HFFc6 (cell line): ENCODE results near the gene WDR47. TPM values are rescaled to one million over a fixed set of nuclear protein-coding genes. Genes with fewer than 3 reads are reported as not detected.
"Not testable (repeated sequence)": the region's sequence is repeated elsewhere in the genome, so short reads cannot be mapped to it uniquely, and the experiment has no call there.

Experiments used
- DNase-seq: peaks from one replicate; pipeline ENCODE4 v3.0.0-alpha.2; 2018
- H3K27ac Mint-ChIP-seq: 2 replicates; pipeline ENCODE4 v1.8.0; 2020; ENCODE audit warnings: mild to moderate bottlenecking, mixed read lengths
- H3K27me3 Mint-ChIP-seq: 2 replicates; pipeline ENCODE4 v1.8.0; 2021; ENCODE audit warnings: mild to moderate bottlenecking, moderate library complexity, mixed read lengths; ENCODE audit not compliant: insufficient read depth
- H3K36me3 Mint-ChIP-seq: 2 replicates; pipeline ENCODE4 v1.8.0; 2021; ENCODE audit warnings: low read depth, mixed read lengths
- H3K4me1 Mint-ChIP-seq: 2 replicates; pipeline ENCODE4 v1.8.0; 2020; ENCODE audit warnings: low read depth, mixed read lengths
- H3K4me3 Mint-ChIP-seq: 2 replicates; pipeline ENCODE4 v1.8.0; 2020; ENCODE audit warnings: mild to moderate bottlenecking, moderate library complexity, mixed read lengths
- H3K9me3 Mint-ChIP-seq: 2 replicates; pipeline ENCODE4 v1.8.0; 2020; ENCODE audit warnings: mild to moderate bottlenecking, mixed read lengths
- CTCF ChIP-seq: fragments of 200-600 bp; sonication (generic); IDR thresholded peaks from 2 replicates; pipeline ENCODE4 v1.5.0; 2021; ENCODE audit warnings: antibody characterized with exemption, mild to moderate bottlenecking
- total RNA-seq, 6 experiments: library from RNA; stranded (reverse); fragmentation: NEBNext Ultra II Directional; extraction: Animal tissue kit (Norgen Biotek cat#: 25700); gene quantifications; 2 replicates in 1 of 6; 3 replicates in 5 of 6; pipeline ENCODE4 v1.2.3, GENCODE V29; 2021

WDR47 gene
- total RNA-seq, 6 experiments from 2014 or later, result 13.8 to 18.2 (median 17.5) TPM

DNA sequence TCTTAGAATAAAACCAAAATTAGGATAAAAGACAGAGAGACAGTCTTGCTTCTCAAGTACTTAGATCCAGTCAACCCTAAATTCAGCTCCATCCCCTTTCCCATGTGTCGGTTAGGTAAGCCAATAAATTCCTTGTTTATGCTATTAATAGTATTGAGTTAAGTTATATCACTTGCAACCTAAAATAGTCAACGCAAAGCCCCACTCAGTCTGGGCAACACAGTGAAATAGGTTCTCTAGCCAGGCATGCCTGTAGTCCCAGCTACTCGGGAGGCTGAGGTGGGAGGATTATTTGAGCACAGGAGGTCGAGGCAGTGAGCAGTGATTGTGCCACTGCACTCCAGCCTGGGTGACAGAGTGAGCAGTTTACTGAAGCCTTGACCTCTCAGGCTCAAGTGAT lies 19.3 kb upstream of the WDR47 start:
- Mint-ChIP-seq H3K27me3 (no peaks in the 10 kb centered on the region; the same call in 1 of the 2 replicates), H3K27ac (no peak overlapping the region), H3K9me3 (no peaks in the 10 kb centered on the region), H3K36me3 (peaks cover 8% of the 10 kb centered on the region; the same call in 1 of the 2 replicates), H3K4me3 (no peak overlapping the region), H3K4me1 (no peaks in the 10 kb centered on the region)
- no peak for DNase-seq
- TF ChIP-seq CTCF, result no peak

DNA sequence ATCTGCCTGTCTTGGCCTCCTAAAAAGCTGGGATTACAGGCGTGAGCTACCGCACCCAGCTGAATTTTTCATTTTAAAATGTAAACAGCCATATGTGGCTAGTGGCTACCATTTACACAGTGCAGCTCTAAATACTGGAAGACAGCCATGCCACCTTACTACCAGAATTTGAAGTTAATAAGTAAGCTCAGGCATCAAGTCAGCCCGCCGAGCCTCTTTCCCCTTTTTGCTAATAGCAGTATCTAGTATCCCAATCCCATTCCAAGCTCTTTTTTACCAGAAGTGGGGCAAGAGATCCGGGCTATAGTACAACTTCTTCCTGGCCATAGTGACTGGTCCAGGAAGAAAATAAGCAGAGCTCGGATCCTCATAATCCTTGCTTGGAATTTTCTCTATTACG lies 18.8 kb upstream of the WDR47 start:
- Mint-ChIP-seq H3K27me3 (no peaks in the 10 kb centered on the region; the same call in 1 of the 2 replicates), H3K9me3 (no peaks in the 10 kb centered on the region), H3K4me3 (no peak overlapping the region), H3K27ac (no peak overlapping the region), H3K36me3 (peaks cover 7% of the 10 kb centered on the region; the same call in 1 of the 2 replicates), H3K4me1 (no peaks in the 10 kb centered on the region)
- DNase-seq, result no peak
- TF ChIP-seq CTCF, result no peak

GRCh38 chr1:109059026-109059425 lies 17.1 kb upstream of the WDR47 start:
- no peaks in the 10 kb centered on the region for H3K27me3 Mint-ChIP-seq
- no peak overlapping the region for H3K27ac Mint-ChIP-seq
- no peaks in the 10 kb centered on the region for H3K4me1 Mint-ChIP-seq
- no peak for TF ChIP-seq CTCF
- H3K36me3 Mint-ChIP-seq, result no peaks in the 10 kb centered on the region
- no peak for DNase-seq
- H3K9me3 Mint-ChIP-seq, result no peaks in the 10 kb centered on the region
- no peak overlapping the region for H3K4me3 Mint-ChIP-seq

GRCh38 chr1:109056064-109056463 lies 14.2 kb upstream of the WDR47 start:
- Mint-ChIP-seq H3K4me3 (no peak overlapping the region), H3K27me3 (no peaks in the 10 kb centered on the region; the same call in 1 of the 2 replicates), H3K27ac (no peak overlapping the region), H3K4me1 (no peaks in the 10 kb centered on the region), H3K9me3 (no peaks in the 10 kb centered on the region), H3K36me3 (no peaks in the 10 kb centered on the region)
- DNase-seq, result no peak
- no peak for TF ChIP-seq CTCF

DNA sequence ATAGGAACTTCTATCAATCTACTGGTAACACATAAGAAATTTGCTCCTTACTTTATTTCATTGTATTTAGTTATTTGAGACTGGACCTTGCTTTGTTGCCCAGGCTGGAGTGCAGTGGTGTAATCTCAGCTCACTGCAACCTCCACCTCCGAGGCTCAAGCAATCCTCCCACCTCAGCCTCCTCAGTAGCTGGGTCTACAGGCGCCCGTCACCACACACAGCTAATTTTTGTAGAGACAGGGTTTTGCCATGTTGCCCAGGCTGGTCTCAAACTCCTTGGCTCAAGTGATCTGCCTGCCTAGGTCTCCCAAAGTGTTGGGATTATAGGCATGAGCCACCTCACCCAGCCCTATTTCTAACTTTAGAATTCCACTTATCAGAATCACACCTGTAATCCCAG lies 10.2 kb upstream of the WDR47 start:
- not testable (repeated sequence) for H3K9me3 Mint-ChIP-seq, H3K36me3 Mint-ChIP-seq, DNase-seq, H3K4me3 Mint-ChIP-seq, H3K4me1 Mint-ChIP-seq, H3K27ac Mint-ChIP-seq, H3K27me3 Mint-ChIP-seq

GRCh38 chr1:109050228-109050995 lies 8.5 kb upstream of the WDR47 start:
- H3K36me3 Mint-ChIP-seq, result no peaks in the 10 kb centered on the region
- no peak for TF ChIP-seq CTCF
- no peak overlapping the region for H3K27ac Mint-ChIP-seq
- H3K9me3 Mint-ChIP-seq, result no peaks in the 10 kb centered on the region
- H3K4me3 Mint-ChIP-seq, result no peak overlapping the region
- peaks cover 4% of the 10 kb centered on the region for H3K27me3 Mint-ChIP-seq
- DNase-seq, result no peak
- H3K4me1 Mint-ChIP-seq, result 0 out of 2 replicates have a peak, but pooled peaks cover 7% of the 10 kb centered on the region
